ENCODE results near the gene KIF26B. TPM values are rescaled to one million over a fixed set of nuclear protein-coding genes. Genes with fewer than 3 reads are reported as not detected.

The KIF26B gene
- total RNA-seq, 1 donor from 2014 or later, result 4.0 TPM

DNA sequence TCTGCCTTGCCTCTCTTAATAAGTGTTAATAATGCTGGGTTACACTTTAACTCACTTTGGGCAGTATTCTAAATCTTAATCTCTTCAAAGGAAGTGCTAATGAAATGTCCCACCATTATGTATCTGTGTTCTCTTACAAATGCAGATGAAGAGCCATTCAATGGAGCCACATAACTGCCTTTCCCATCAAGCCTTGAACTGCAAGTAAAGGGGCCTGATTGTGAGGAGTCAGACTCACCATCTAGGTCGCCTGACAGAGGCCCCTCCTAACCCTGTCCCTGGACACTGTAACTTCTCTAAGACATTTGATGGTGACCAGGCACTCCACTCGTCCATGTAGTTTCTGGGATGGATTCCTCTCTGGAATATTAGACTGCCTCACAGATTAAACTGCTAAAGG is 329.4 kb downstream of the KIF26B start:
- no peak for DNase-seq (ENCODE audit: extremely low read depth, low read depth, low spot score)

GRCh38 chr1:245485996-245486395 is 331.2 kb downstream of the KIF26B start:
- DNase-seq (ENCODE audit: extremely low read depth, low read depth, low spot score), result no peak

GRCh38 chr1:245486775-245487470 is 332.1 kb downstream of the KIF26B start:
- no peak for DNase-seq (ENCODE audit: extremely low read depth, low read depth, low spot score)

DNA sequence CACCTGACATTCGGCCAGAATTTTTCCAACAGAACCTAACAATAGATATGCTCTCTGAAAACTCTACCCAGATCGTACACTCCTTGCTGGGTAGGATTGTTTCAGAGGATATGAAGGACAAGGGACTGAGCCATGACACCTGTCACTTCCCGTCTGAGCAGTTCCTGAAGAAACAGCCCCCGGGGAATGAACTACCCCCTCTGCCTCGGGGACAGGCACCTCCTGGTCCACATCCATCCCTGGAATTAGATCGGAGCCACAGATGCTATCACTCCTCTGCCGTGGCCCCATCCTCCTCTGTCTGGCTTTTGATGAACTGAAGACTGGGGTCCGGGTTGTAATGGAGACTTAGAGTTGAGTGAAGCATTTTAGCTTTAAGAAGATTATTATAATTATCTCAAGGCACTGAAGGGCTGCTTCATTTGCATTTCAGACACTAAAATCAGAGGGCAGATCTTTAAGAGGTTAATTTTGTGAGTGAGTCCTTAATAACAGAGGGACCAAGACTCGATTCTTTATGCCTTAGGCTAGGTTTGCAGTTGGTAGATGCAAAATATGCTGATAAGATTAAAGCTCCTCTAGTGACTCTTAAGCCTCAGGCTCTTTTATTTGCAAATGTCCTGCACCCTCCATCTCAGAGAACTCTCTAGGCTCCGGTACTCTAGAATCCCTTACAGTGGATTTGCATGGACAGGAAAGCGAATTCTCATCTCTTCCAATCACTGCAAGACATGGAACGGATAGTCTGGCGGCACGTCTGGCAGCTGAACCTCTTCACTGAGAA is 333.8 kb downstream of the KIF26B start:
- DNase-seq (ENCODE audit: extremely low read depth, low read depth, low spot score), result no peak

- DNase-seq (ENCODE audit: extremely low read depth, low read depth, low spot score), result no peak
These were observed 335.1 kb downstream of the KIF26B start for GRCh38 chr1:245489838-245490237.

DNA sequence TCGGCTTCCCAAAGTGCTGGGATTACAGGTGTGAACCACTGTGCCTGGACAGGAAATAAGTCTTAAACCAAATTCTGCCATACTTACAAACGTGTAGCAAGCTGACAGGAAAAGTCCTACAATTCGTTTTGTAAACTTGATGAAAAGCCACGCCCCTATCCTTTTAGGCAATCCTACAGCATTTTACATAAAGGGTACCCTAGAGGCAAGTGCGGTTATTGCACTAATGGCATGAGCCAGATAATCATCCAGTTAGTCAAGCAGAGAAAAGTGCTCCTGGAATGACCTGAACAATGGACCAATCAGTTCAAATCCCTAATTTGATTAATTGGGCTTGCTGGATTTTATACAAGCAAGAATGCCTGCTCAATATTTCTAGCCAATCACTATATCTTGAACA is 338.2 kb downstream of the KIF26B start:
- DNase-seq (ENCODE audit: extremely low read depth, low read depth, low spot score), result no peak

DNA sequence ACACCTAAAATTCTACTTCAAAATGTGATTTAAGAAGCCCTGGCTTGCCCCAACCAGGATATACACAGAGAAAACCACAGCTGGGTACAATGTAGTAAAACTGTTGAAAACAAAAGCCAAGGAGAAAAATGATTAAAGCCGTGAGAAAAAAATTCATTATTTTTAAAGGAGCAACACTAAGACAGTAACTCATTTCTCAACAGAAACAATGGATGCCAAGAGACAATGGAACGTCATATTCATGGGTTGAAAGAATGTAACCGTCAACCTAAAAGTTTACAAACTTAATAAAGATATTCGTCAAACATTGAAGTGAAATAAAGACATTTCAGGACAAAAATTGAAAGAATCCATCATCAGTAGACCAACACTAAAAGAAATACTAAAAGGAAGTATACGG is 340.9 kb downstream of the KIF26B start:
- DNase-seq (ENCODE audit: extremely low read depth, low read depth, low spot score), result no peak

- DNase-seq (ENCODE audit: extremely low read depth, low read depth, low spot score), result no peak
These were observed 345.8 kb downstream of the KIF26B start for GRCh38 chr1:245500546-245500945.

GRCh38 chr1:245501633-245502032 is 346.8 kb downstream of the KIF26B start:
- no peak for DNase-seq (ENCODE audit: extremely low read depth, low read depth, low spot score)

- no peak for DNase-seq (ENCODE audit: extremely low read depth, low read depth, low spot score)
These were observed 348.8 kb downstream of the KIF26B start for GRCh38 chr1:245503548-245503947.

DNA sequence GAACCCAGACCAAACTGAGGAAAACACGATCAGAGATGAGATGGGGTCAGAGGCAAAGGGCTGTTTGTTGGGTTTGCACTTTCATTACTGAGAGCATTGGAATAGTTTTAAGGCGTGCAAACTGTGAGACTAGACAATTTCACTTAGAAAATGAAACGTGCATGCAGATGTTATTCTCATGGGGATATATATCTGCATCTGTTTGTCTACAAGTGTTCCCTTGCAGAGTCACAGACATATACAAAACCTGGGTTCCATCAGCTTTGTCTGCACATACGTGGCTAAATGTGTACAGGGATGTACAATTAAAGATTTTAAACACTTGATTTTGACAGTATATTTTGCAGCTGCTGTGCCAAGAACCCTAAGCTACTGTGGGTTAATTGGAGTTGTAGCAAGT is 355.4 kb downstream of the KIF26B start:
- no peak for DNase-seq (ENCODE audit: extremely low read depth, low read depth, low spot score)

GRCh38 chr1:245512181-245512888 is 357.6 kb downstream of the KIF26B start:
- no peak for DNase-seq (ENCODE audit: extremely low read depth, low read depth, low spot score)

- no peak for DNase-seq (ENCODE audit: extremely low read depth, low read depth, low spot score)
These were observed 358.3 kb downstream of the KIF26B start for GRCh38 chr1:245512980-245513578.

DNA sequence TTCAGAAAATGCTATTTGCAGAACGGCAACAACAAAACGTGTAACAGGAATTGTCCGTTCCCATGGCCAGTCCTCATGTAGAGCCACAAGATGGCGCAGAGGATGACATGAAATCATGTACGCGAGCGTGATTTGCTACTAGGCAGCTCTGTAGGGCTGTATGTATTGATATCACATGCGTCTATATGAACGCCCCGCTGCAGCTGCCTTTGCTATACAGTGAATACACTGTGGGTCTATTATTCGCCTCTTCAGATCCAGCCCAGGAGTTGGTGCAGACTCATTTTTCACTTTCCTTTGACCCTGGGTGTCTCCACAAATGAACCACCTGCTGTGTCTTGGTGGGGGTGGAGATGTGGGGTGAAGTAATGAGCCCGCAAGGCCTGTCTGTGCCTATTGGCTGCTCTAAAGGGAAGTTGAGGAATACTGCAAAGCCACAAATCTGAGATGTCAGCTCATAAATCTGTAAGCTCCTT is 361.5 kb downstream of the KIF26B start:
- no peak for DNase-seq (ENCODE audit: extremely low read depth, low read depth, low spot score)

- no peak for DNase-seq (ENCODE audit: extremely low read depth, low read depth, low spot score)
These were observed 365.8 kb downstream of the KIF26B start for GRCh38 chr1:245520611-245521010.

DNA sequence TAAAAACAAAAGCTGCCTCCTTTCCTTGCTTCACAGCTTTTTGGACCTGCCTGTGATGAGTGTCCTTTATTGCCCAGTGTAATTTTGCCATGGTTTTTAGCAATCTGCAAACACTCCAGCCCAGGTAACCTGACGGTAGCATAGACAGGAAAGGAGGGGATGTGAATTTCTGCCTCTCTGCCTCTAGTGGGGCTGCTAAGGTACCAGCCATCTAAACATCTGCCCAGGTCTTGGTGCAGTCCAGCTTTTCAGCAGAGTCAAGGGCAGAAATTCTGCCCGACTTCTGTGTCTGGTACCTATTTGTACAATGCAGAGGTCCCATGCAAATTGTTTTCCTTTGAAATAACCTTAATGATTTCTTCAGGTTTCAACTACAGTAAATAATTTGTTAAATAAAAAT is 371.4 kb downstream of the KIF26B start:
- DNase-seq (ENCODE audit: extremely low read depth, low read depth, low spot score), result no peak

- DNase-seq (ENCODE audit: extremely low read depth, low read depth, low spot score), result no peak
These were observed 373.5 kb downstream of the KIF26B start for GRCh38 chr1:245528258-245528635.

- DNase-seq (ENCODE audit: extremely low read depth, low read depth, low spot score), result no peak
These were observed 376.2 kb downstream of the KIF26B start for GRCh38 chr1:245530937-245531336.

DNA sequence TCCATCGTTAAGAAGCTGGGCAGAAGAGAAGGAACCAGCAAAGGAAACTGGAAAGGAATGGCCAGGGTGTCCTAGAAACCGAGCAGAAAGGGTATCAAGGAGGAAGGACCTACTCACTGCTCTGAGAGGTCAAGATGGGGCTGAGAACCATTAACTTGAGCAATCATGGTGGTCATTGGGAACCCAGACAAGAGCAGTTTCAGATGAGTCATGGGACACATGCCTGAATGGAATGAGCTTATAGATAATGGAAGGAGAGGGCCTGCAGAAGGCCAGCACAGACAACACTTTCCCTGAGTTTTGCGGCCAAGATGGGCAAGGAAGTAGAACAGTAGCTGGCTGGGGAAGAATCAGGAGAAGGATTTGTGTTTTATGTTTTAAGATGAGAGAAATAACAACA is 383.2 kb downstream of the KIF26B start:
- no peak for DNase-seq (ENCODE audit: extremely low read depth, low read depth, low spot score)

GRCh38 chr1:245538671-245539070 is 383.9 kb downstream of the KIF26B start:
- no peak for DNase-seq (ENCODE audit: extremely low read depth, low read depth, low spot score)

DNA sequence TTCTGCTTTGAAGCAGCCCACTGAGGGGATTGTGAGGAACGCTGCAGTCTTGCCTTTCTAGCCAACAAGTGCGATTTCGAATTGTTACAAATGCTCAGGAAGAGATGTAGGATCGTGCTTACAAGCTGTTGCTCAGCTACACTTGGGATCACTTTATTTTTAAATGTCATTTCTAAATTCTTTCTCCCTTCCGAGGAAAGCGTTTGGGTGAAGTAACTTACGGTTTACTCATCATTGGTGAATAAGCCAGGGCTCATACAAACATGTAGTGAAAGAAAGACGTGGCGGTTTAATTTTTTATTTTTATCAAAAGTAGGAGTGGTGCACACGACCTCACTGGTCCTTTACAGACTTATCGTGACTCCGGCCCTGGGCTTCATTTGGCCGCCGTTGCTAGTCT is 386.6 kb downstream of the KIF26B start:
- no peak for DNase-seq (ENCODE audit: extremely low read depth, low read depth, low spot score)

Data from glomerular endothelial cell (primary cell).